GM03348 (cell line): ENCODE results near the gene TYW5.
"Not testable (repeated sequence)": the region's sequence is repeated elsewhere in the genome, so short reads cannot be mapped to it uniquely, and the experiment has no call there.

Source experiments
- DNase-seq: peaks from one replicate; pipeline ENCODE4 v3.0.0; 2012; ENCODE audit warnings: low spot score

TYW5 gene

GRCh38 chr2:199914372-199914958 lies 40.8 kb downstream of the TYW5 start:
- no peak for DNase-seq

DNA sequence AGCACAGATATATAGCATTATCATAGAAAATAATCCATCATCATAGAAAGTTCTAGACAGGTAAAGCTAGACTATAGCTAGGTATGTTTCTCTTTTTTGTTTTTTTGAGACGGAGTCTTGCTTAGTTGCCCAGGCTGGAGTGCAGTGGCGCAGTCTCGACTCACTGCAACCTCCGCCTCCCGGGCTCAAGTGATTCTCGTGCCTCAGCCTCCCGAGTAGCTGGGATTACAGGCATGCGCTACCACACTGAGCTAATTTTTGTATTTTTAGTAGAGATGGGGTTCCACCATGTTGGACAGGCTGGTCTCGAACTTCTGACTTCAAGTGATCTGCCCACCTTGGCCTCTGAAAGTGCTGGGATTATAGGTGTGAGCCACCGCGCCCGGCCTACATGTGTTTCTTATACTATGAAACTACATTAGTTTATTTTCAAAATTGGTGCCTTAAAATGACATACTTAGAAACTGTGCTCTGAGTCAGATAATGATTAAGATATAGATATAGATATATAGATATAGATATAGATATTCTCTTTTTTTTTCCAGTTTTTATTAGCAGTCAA lies 42.7 kb downstream of the TYW5 start:
- DNase-seq, result not testable (repeated sequence)

DNA sequence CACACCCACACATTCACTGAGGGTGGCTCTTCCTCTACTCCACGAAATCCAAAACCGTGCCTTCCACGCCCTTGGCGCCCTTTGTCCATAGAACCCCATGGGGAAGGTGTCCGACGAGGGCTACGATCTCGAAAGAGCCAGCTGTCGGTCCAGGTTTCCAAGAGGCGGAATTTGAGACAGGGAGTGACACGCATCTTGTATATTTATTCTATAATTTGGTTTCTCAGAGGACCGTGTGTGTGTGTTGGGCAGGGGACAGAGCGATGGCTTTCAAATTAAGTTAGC lies 43.5 kb downstream of the TYW5 start:
- DNase-seq, result no peak

DNA sequence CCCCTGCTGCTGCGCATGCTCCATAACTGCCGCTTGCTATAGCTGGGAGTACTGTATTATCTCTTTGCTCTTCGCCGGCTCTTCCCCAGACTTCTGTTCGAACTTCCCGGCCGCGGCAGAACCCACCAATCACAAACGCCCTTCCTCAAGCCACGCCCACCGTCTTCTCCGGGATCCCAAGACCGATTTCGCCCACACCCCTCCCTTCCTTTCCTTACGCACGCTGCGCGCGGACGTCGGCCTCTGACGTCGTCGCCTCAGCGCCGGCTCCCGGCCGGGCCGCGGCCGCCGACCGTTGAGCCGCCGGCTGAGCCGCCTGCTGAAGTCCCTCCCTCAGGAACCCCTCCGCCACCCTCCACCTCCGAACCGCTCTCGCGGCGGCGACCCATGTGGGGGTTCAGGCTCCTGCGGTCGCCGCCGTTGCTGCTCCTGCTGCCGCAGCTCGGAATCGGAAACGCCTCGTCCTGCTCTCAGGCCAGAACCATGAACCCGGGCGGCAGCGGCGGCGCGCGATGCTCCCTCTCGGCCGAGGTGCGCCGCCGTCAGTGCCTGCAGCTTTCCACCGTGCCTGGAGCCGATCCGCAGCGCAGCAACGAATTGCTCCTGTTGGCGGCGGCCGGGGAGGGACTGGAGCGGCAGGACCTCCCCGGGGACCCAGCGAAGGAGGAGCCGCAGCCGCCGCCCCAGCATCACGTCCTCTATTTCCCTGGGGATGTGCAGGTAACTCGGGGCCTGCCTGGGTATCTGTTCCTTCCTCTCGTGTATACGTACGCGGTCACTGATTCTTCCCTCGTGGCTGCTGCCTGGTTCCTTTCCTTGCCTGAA lies 44.0 kb downstream of the TYW5 start, which contains the start of gene C2orf69:
C2orf69 (plus strand) TSS at position 242 of the 825 bp plus-strand sequence; CDS start at position 388, 146 bp downstream.
- peak; percentile 94 for DNase-seq

DNA sequence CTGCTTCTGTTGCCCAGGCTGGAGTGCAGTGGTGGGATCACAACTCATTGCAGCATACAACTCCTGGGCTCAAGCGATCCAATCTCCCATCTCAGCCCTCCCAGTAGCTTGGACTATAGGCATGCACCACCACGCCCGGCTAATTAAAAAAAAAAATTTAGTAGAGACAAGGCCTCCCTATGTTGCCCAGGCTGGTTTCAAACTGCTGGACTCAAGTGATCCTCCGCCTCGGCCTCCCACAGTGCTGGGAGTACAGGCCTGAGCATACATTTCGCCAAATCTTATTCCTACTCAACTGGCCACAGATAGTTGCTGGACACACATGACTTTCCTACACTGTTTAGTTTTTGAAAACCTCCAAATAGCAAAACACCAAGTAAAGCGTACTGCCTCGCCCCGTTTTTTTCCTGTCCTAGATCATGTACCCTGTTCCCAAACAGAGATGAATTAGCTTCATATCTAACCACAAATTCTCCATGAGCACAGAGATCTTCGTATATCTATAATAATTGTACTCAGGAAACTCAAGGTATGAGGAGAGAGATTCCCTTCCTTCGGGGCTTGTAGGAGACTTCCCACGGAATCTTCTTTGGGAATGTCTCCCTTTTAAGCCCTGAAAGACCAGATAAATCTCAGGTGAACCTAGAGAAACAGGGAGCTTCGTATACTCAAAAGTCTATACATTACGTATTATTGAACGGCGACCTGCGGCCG lies 44.8 kb downstream of the TYW5 start:
- no peak for DNase-seq

- DNase-seq, result no peak
Measured at GRCh38 chr2:199907008-199907714, 48.1 kb downstream of the TYW5 start.

DNA sequence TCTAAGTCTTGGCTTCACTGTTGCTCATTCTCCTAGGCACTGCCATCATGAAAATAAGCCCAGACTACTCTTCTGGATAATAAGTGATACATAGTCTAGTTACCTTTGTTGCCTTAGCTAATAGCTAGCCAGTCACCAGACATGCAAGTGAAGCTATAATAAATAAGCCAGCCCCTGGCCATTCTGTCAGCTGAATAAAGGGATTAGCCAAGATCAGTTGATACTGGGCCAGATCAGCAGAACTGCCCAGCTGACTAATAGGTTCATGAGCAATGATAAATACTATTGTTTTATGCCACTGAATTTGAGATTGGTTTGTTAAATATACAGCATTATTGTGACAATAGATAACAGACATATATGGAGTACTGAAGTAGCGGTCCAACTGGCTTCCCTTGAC lies 52.2 kb downstream of the TYW5 start:
- no peak for DNase-seq

DNA sequence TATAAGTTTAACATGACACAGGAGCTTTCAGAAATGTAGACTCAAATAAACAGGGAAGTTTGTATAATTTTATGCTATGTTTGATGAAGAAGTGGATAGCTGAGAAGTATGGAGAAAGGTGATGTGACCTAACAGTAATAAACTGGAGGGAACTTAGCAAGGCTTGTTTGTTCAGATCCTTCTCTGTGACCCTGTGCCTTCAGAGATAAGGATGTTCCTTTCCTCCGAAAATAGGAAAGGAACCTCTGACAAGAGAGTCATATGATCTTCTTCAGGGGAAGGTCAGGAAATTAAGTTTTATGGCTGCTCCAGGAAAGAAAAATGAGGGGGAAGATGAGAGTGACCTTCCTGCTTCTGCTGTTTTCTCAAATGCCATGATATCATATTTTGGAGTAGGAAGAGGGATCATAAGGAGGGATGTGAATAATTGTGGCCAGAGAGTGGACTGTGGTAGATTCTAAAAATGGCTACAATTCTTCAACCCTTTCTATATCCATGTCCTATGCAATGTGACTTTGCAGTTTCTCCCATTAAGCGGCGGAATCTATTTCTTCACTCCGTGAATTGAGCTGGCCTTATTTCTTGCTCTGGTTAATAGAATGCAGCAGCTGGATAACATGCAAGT lies 52.7 kb downstream of the TYW5 start:
- no peak for DNase-seq

GRCh38 chr2:199901942-199902341 lies 53.3 kb downstream of the TYW5 start:
- no peak for DNase-seq

GRCh38 chr2:199896617-199897016 lies 58.7 kb downstream of the TYW5 start:
- no peak for DNase-seq

- DNase-seq, result peak; percentile 4
Measured at GRCh38 chr2:199895406-199895805, 59.9 kb downstream of the TYW5 start.

DNA sequence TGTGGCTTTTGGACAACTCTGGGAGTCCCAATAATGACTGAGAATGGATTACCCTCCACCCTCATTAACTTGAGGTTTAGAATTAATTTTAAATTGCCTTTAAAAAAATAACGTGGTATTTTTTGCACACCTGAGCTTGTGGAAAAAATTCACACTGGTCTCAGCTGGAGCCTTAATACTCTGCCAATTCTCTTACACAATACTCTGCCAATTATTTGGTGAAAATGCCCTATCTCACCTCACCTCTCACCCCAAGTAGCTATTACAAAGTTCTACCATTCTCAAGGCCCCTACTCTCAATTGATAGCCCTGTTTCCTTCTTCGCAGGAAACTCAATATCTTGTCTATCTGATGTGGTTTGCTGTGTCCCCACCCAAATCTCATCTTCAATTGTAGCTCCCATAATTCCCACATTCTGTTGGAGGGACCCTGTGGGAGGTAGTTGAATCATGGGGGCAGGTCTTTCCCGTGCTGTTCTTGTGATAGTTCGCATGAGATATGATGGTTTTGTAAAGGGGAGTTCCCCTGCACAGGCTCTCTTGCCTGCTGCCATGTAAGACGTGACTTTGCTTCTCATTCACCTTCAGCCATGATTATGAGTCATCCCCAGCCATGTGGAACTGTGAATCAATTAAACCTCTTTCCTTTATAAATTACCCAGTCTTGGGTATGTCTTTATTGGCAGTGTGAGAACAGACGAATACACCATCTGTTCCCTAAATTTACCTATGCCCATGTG lies 71.6 kb downstream of the TYW5 start:
- DNase-seq, result no peak

GRCh38 chr2:199882667-199883066 lies 72.6 kb downstream of the TYW5 start:
- DNase-seq, result no peak
